Gastrocnemius medialis (tissue), 4 donors: ENCODE results near the gene TPRG1. TPM values are rescaled to one million over a fixed set of nuclear protein-coding genes. Genes with fewer than 3 reads are reported as not detected.

Source experiments
- ATAC-seq, 2 donors: fragments of 150-250 bp; one replicate each; pipeline ENCODE4 v1.9.1; 2016
- DNase-seq, 2 donors: peaks; one replicate each; pipeline ENCODE4 v3.0.0-alpha.2; 2019
- H3K27ac ChIP-seq, 4 donors: fragments of 200-600 bp; sonication (generic); 1 replicate in 1 of 4; 2 replicates in 3 of 4; pipeline ENCODE4 v1.5.1; 2016 to 2018; ENCODE audit warnings: mild to moderate bottlenecking in 2 of 4, moderate library complexity in 1 of 4
- H3K27me3 ChIP-seq, 3 donors: fragments of 200-600 bp; sonication (generic) in 2 of 3; 1 replicate in 1 of 3; 2 replicates in 2 of 3; pipeline versions ENCODE4 v1.5.1 to v1.6.0; 2016 to 2019; ENCODE audit warnings: mild to moderate bottlenecking in 1 of 3, moderate library complexity in 1 of 3
- H3K36me3 ChIP-seq, 2 donors: fragments of 200-600 bp; sonication (generic) in 1 of 2; one replicate each; pipeline ENCODE4 v1.5.1; 2017 to 2018
- H3K4me1 ChIP-seq, 2 donors: fragments of 200-600 bp; sonication (generic) in 1 of 2; one replicate each; pipeline ENCODE4 v1.5.1; 2016 to 2017; ENCODE audit warnings: mild to moderate bottlenecking in 2 of 2
- H3K4me3 ChIP-seq, 4 donors: fragments of 200-600 bp; sonication (generic) in 3 of 4; 1 replicate in 1 of 4; 2 replicates in 3 of 4; pipeline ENCODE4 v1.5.1; 2016 to 2019; ENCODE audit warnings: mild to moderate bottlenecking in 2 of 4
- H3K9me3 ChIP-seq, 3 donors: fragments of 200-600 bp; sonication (generic) in 2 of 3; 1 replicate in 1 of 3; 2 replicates in 2 of 3; pipeline ENCODE4 v1.5.1; 2016 to 2019
- POLR2A ChIP-seq, 2 donors: fragments of 450-650 bp; IDR thresholded peaks; one replicate each; pipeline ENCODE4 v1.6.1; 2017; ENCODE audit warnings: antibody characterized with exemption in 2 of 2, mild to moderate bottlenecking in 2 of 2, moderate library complexity in 2 of 2
- in situ Hi-C, 4 donors: fragments of 200-750 bp; cut with MboI; loops; one replicate each; pipeline versions ENCODE4 v1.15.0 to v1.8.0; 2017; ENCODE audit warnings: low sequenced_read_pairs in 4 of 4
- intact Hi-C: fragments of 100-400 bp; cut with DNase I; formaldehyde crosslinking; loops from one replicate; pipeline ENCODE4 v1.15.1; 2023; ENCODE audit warnings: low total_unique reads
- total RNA-seq, 4 donors: library from RNA; depleted of rRNA; stranded (reverse); fragments of >200 nt; gene quantifications; one replicate each; pipeline versions ENCODE4 v1.1.0 to v1.2.3, GENCODE V29; 2016
- TF ChIP-seq, protein P1 (sequence below), 5 experiments: fragments of 450-650 bp in 3 of 5; fragments of 200-600 bp in 2 of 5; sonication (generic) in 2 of 5; IDR thresholded peaks in 4 of 5; conservative IDR thresholded peaks in 1 of 5; 1 replicate in 4 of 5; 2 replicates in 1 of 5; pipeline ENCODE4 v1.5.1; 2016 to 2019; ENCODE audit warnings: antibody characterized with exemption in 5 of 5, mild to moderate bottlenecking in 3 of 5, moderate library complexity in 3 of 5

The TPRG1 gene
- total RNA-seq, 4 donors from 2014 or later = 2.8 to 9.0 (median 3.2) TPM

- H3K4me1 ChIP-seq = no peaks in the 10 kb centered on the region
- ATAC-seq (no peak), DNase-seq (no peak)
- TF ChIP-seq POLR2A (IDR thresholded peaks at IDR 0.05) = no peak
- TF ChIP-seq, protein P1, sequence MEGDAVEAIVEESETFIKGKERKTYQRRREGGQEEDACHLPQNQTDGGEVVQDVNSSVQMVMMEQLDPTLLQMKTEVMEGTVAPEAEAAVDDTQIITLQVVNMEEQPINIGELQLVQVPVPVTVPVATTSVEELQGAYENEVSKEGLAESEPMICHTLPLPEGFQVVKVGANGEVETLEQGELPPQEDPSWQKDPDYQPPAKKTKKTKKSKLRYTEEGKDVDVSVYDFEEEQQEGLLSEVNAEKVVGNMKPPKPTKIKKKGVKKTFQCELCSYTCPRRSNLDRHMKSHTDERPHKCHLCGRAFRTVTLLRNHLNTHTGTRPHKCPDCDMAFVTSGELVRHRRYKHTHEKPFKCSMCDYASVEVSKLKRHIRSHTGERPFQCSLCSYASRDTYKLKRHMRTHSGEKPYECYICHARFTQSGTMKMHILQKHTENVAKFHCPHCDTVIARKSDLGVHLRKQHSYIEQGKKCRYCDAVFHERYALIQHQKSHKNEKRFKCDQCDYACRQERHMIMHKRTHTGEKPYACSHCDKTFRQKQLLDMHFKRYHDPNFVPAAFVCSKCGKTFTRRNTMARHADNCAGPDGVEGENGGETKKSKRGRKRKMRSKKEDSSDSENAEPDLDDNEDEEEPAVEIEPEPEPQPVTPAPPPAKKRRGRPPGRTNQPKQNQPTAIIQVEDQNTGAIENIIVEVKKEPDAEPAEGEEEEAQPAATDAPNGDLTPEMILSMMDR (IDR thresholded peaks at IDR 0.05 in 4 of 5, conservative IDR thresholded peaks at IDR 0.05 in 1 of 5) = no peak
- in situ Hi-C loops = loop anchor here in 1 of 4 donors (25.0 kb wide), 1 partner anchor 642 kb away; no protein-coding TSS in a partner anchor
- H3K4me3 ChIP-seq = no peak overlapping the region
- H3K27me3 ChIP-seq = no peaks in the 10 kb centered on the region
- H3K36me3 ChIP-seq = no peaks in the 10 kb centered on the region
- H3K27ac ChIP-seq = no peak overlapping the region
- intact Hi-C loops = no loop called here
- H3K9me3 ChIP-seq = no peaks in the 10 kb centered on the region
Measured at GRCh38 chr3:189295089-189295488, 123.3 kb downstream of the TPRG1 start.

GRCh38 chr3:189297932-189298331, 126.2 kb downstream of the TPRG1 start:
- H3K36me3 ChIP-seq = no peaks in the 10 kb centered on the region
- in situ Hi-C loops (loop anchor here in 1 of 4 donors (25.0 kb wide), 1 partner anchor 639 kb away; no protein-coding TSS in a partner anchor), intact Hi-C loops (no loop called here)
- no peak overlapping the region for H3K4me3 ChIP-seq
- H3K9me3 ChIP-seq = no peaks in the 10 kb centered on the region
- no peak for ATAC-seq
- no peak for TF ChIP-seq POLR2A (IDR thresholded peaks at IDR 0.05)
- H3K27me3 ChIP-seq = no peaks in the 10 kb centered on the region
- no peaks in the 10 kb centered on the region for H3K4me1 ChIP-seq
- no peak overlapping the region for H3K27ac ChIP-seq
- DNase-seq = no peak

DNA sequence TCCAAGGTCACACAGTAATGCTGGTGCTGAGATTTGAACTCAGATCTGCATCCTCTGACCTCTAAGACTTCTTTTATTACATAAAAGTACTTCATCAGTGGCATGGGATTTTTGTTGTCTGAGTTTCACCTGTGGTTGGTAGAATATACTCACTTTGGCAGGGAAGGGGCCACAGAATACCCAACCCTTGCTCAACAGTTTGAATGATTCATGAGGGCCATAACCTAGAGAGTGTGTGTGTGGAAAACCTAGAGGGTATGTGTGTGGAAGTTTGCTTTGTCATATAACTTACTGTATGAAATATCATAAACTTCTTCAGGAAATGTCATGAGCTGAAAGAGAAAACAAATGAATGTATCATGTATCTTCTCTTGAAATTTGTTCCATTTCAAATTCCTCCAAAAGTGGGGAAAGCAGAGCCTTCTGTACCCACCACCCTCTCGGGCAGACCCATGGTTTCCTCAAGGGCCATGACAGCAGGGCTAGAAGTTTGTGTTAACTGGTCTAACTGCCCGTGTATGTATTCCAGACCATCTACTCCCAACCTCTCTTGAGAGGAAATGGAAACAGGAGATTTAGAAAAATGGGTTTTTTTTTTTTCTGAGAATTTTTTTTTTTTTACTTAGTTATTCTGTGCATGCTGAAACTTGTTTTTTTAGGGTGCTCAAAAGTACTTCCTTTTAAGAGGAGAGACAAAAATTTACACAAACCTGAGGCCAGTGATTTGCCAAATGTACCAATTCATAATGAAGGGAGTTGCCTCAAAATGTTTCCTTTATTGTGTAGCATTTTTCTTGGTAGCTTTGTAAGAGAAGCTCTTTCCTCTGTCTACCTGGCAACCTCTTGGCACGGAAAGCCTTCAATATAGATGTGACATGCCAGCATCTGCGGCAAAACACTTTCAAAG, 127.0 kb downstream of the TPRG1 start:
- H3K4me1 ChIP-seq = peaks cover 0 to 3% of the 10 kb centered on the region in 2 donors
- H3K27ac ChIP-seq = no peak overlapping the region
- in situ Hi-C loops (loop anchor here in 1 of 4 donors (25.0 kb wide), 1 partner anchor 639 kb away; no protein-coding TSS in a partner anchor), intact Hi-C loops (no loop called here)
- no peaks in the 10 kb centered on the region for H3K9me3 ChIP-seq
- no peak for TF ChIP-seq POLR2A (IDR thresholded peaks at IDR 0.05)
- TF ChIP-seq, protein P1 (IDR thresholded peaks at IDR 0.05 in 4 of 5, conservative IDR thresholded peaks at IDR 0.05 in 1 of 5) = no peak
- ATAC-seq (no peak), DNase-seq (no peak)
- no peaks in the 10 kb centered on the region for H3K27me3 ChIP-seq
- H3K36me3 ChIP-seq = no peaks in the 10 kb centered on the region
- H3K4me3 ChIP-seq = no peak overlapping the region

GRCh38 chr3:189300345-189300744, 128.6 kb downstream of the TPRG1 start:
- TF ChIP-seq POLR2A (IDR thresholded peaks at IDR 0.05) = no peak
- TF ChIP-seq, protein P1 (IDR thresholded peaks at IDR 0.05 in 4 of 5, conservative IDR thresholded peaks at IDR 0.05 in 1 of 5) = no peak
- intact Hi-C loops (no loop called here), in situ Hi-C loops (no loop called here)

DNA sequence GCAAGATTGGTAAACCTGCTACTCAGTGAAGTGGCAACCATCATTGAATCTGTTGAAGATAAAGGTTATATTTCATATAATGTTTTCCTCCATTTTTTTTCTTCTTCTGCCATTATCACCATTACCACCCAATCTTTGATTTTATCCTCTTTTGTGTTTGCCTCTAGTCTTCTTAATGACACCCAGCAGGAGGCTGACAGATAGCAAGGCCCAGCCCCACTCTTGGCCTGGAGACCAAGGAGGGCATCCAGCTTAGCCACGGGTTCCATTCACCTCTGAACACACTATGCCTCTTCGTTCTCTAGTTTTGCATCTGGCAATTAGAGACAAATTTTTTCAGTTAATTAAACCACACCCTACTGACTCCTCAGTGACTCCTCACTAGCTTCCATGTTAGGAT, 129.7 kb downstream of the TPRG1 start:
- intact Hi-C loops (no loop called here), in situ Hi-C loops (no loop called here)
- ATAC-seq = no peak
- Histone ChIP-seq H3K27ac (no peak overlapping the region), H3K36me3 (no peaks in the 10 kb centered on the region), H3K9me3 (no peaks in the 10 kb centered on the region), H3K27me3 (no peaks in the 10 kb centered on the region), H3K4me3 (no peak overlapping the region), H3K4me1 (peaks cover 8 to 16% of the 10 kb centered on the region in 2 donors)
- TF ChIP-seq POLR2A (IDR thresholded peaks at IDR 0.05) = no peak
- TF ChIP-seq, protein P1 (IDR thresholded peaks at IDR 0.05 in 4 of 5, conservative IDR thresholded peaks at IDR 0.05 in 1 of 5) = no peak
- DNase-seq = no peak

More at GRCh38 chr3:189300345-189300744, 128.6 kb downstream of the TPRG1 start:
- no peak for DNase-seq
- H3K9me3 ChIP-seq = no peaks in the 10 kb centered on the region
- no peak overlapping the region for H3K27ac ChIP-seq
- H3K27me3 ChIP-seq = no peaks in the 10 kb centered on the region
- no peak for ATAC-seq
- H3K4me3 ChIP-seq = no peak overlapping the region
- H3K4me1 ChIP-seq = peaks cover 8 to 16% of the 10 kb centered on the region in 2 donors
- no peaks in the 10 kb centered on the region for H3K36me3 ChIP-seq
